ENCODE measurements around the gene MBD5.
"Not testable (repeated sequence)": the region's sequence is repeated elsewhere in the genome, so short reads cannot be mapped to it uniquely, and the experiment has no call there.

The MBD5 gene

DNA sequence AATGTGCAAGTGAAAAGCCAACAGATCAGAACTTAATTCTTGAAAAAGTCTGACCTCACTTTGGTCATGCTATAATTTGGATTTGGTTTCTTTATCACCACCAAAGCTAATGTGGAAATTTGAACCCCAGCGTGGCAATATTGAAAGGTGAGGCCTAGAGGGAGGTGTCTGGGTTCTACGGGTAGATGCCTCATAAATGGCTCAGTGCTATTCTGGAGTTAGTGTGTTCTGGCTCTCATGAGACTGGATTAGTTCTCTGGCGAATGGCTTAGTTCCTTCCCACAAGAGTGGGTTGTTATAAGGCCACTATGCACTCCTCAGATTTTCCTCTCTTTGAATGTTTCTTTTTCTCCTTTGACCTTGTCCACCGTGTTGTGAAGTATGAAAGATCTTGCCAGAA lies 22.7 kb upstream of the MBD5 start:
- Histone ChIP-seq H3K4me2 (ENCODE audit: low read length) (no peak overlapping the region), H3K4me3 (ENCODE audit: low read depth, low read length) (no peak overlapping the region), H3K18ac (ENCODE audit: low read length) (no peak overlapping the region), H3K4ac (ENCODE audit: low read depth, low read length) (no peak overlapping the region), H2AFZ (ENCODE audit: insufficient read depth, low read length, poor library complexity) (no peak overlapping the region), H3K36me3 (ENCODE audit: control insufficient read depth in 1 of 2, insufficient read depth in 2 of 2, low read length in 2 of 2) (peaks cover 3% of the 10 kb centered on the region in 2 experiments), H4K8ac (ENCODE audit: low read depth, low read length) (no peak overlapping the region), H4K91ac (ENCODE audit: low read depth, low read length) (no peak overlapping the region), H2BK12ac (ENCODE audit: low read length) (no peak overlapping the region), H3K9ac (ENCODE audit: low read length) (no peak overlapping the region), H2BK120ac (ENCODE audit: insufficient read depth, low read length, poor library complexity) (no peak overlapping the region), H3K4me1 (ENCODE audit: control insufficient read depth in 1 of 2, insufficient read depth in 2 of 2, low read length in 2 of 2) (no peaks in the 10 kb centered on the region), H3K14ac (ENCODE audit: low read length) (no peak overlapping the region), H3K23ac (ENCODE audit: low read length) (no peak overlapping the region), H4K12ac (ENCODE audit: low read depth, low read length) (no peak overlapping the region), H2AK5ac (ENCODE audit: low read length) (no peak overlapping the region), H3K27ac (ENCODE audit: low read depth, low read length) (no peak overlapping the region), H2BK5ac (ENCODE audit: low read depth, low read length, poor library complexity) (no peak overlapping the region), H3K27me3 (ENCODE audit: insufficient read depth, low read length) (no peaks in the 10 kb centered on the region), H3K9me3 (ENCODE audit: insufficient read depth, low read depth, low read length) (peaks cover 2% of the 10 kb centered on the region), H3K79me2 (ENCODE audit: control insufficient read depth, insufficient read depth, low read length, poor library complexity) (no peaks in the 10 kb centered on the region), H3K79me1 (ENCODE audit: low read length) (no peaks in the 10 kb centered on the region)
- WGBS (ENCODE audit: extremely low coverage, insufficient coverage, insufficient read length) = no CpG with 5 or more reads among the region's 4 CpGs
- DNase-seq = no peak

DNA sequence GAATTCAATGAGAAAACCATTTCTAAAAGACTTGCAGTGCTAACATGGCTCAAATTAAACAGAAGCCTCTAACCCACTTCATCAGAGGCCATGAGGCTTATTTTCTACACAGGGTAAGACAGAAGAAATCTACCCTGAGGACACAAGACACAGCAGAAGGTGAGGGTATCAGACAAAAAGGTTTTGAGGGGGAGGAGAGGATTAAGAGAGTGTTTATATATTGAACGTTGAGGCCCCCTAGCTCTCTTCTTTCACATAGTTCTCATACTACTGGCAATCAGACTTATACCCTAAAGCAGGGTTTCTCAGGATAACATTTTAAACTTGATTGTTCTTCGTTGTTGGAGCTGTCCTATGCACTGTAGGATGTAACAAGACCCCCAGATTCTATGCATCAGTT lies 21.8 kb upstream of the MBD5 start:
- no peak overlapping the region for H3K23ac ChIP-seq (ENCODE audit: low read length)
- WGBS (ENCODE audit: extremely low coverage, insufficient coverage, insufficient read length) = no CpG with 5 or more reads among the region's 2 CpGs

DNA sequence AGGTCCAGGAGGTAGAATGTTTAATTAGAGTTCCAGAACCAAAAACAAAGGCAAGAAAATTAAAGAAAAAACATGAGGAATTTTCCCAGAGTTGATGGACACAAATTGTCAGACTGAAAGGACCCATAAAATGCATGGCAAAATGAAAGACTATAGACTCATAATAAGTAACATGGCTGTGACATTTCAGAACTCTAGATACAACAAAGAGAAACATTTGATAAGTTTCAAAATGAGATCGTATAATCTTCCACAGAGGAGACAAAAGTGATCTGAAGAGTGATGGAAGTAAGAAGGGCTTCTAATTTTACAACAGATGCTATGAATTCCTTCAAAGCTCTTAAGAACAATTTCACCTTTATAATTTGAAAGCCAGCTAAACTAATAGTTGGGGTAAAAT lies 20.8 kb upstream of the MBD5 start:
- no peak overlapping the region for H2AK5ac ChIP-seq (ENCODE audit: low read length)
- no peak overlapping the region for H3K23ac ChIP-seq (ENCODE audit: low read length)
- no peak overlapping the region for H2AFZ ChIP-seq (ENCODE audit: insufficient read depth, low read length, poor library complexity)
- no peaks in the 10 kb centered on the region for H3K27me3 ChIP-seq (ENCODE audit: insufficient read depth, low read length)
- H3K14ac ChIP-seq (ENCODE audit: low read length) = no peak overlapping the region
- no peaks in the 10 kb centered on the region for H3K79me2 ChIP-seq (ENCODE audit: control insufficient read depth, insufficient read depth, low read length, poor library complexity)
- peaks cover 2% of the 10 kb centered on the region for H3K9me3 ChIP-seq (ENCODE audit: insufficient read depth, low read depth, low read length)
- no CpG with 5 or more reads among the region's 1 CpG for WGBS (ENCODE audit: extremely low coverage, insufficient coverage, insufficient read length)
- H3K36me3 ChIP-seq (ENCODE audit: control insufficient read depth in 1 of 2, insufficient read depth in 2 of 2, low read length in 2 of 2) = peaks cover 3% of the 10 kb centered on the region in 2 experiments
- H3K4me3 ChIP-seq (ENCODE audit: low read depth, low read length) = no peak overlapping the region
- no peak overlapping the region for H3K18ac ChIP-seq (ENCODE audit: low read length)
- H4K91ac ChIP-seq (ENCODE audit: low read depth, low read length) = no peak overlapping the region
- no peak overlapping the region for H2BK12ac ChIP-seq (ENCODE audit: low read length)
- H3K79me1 ChIP-seq (ENCODE audit: low read length) = no peaks in the 10 kb centered on the region
- H3K9ac ChIP-seq (ENCODE audit: low read length) = no peak overlapping the region
- no peak overlapping the region for H4K8ac ChIP-seq (ENCODE audit: low read depth, low read length)
- no peak overlapping the region for H3K4me2 ChIP-seq (ENCODE audit: low read length)
- no peak overlapping the region for H4K12ac ChIP-seq (ENCODE audit: low read depth, low read length)
- no peak overlapping the region for H3K4ac ChIP-seq (ENCODE audit: low read depth, low read length)
- DNase-seq = no peak
- no peak overlapping the region for H2BK5ac ChIP-seq (ENCODE audit: low read depth, low read length, poor library complexity)
- no peaks in the 10 kb centered on the region for H3K4me1 ChIP-seq (ENCODE audit: control insufficient read depth in 1 of 2, insufficient read depth in 2 of 2, low read length in 2 of 2)
- H2BK120ac ChIP-seq (ENCODE audit: insufficient read depth, low read length, poor library complexity) = no peak overlapping the region
- H3K27ac ChIP-seq (ENCODE audit: low read depth, low read length) = no peak overlapping the region

More for the DNA sequence above, 21.8 kb upstream of the MBD5 start:
- H3K79me1 ChIP-seq (ENCODE audit: low read length) = no peaks in the 10 kb centered on the region
- H3K36me3 ChIP-seq (ENCODE audit: control insufficient read depth in 1 of 2, insufficient read depth in 2 of 2, low read length in 2 of 2) = peaks cover 3% of the 10 kb centered on the region in 2 experiments
- no peak for DNase-seq
- H3K4me2 ChIP-seq (ENCODE audit: low read length) = no peak overlapping the region
- H2AFZ ChIP-seq (ENCODE audit: insufficient read depth, low read length, poor library complexity) = no peak overlapping the region
- H3K18ac ChIP-seq (ENCODE audit: low read length) = no peak overlapping the region
- no peak overlapping the region for H2AK5ac ChIP-seq (ENCODE audit: low read length)
- H3K4me1 ChIP-seq (ENCODE audit: control insufficient read depth in 1 of 2, insufficient read depth in 2 of 2, low read length in 2 of 2) = no peaks in the 10 kb centered on the region
- H3K14ac ChIP-seq (ENCODE audit: low read length) = no peak overlapping the region
- H2BK5ac ChIP-seq (ENCODE audit: low read depth, low read length, poor library complexity) = no peak overlapping the region
- H3K4me3 ChIP-seq (ENCODE audit: low read depth, low read length) = no peak overlapping the region
- peaks cover 2% of the 10 kb centered on the region for H3K9me3 ChIP-seq (ENCODE audit: insufficient read depth, low read depth, low read length)
- H3K27me3 ChIP-seq (ENCODE audit: insufficient read depth, low read length) = no peaks in the 10 kb centered on the region
- no peaks in the 10 kb centered on the region for H3K79me2 ChIP-seq (ENCODE audit: control insufficient read depth, insufficient read depth, low read length, poor library complexity)
- H3K27ac ChIP-seq (ENCODE audit: low read depth, low read length) = no peak overlapping the region
- H3K4ac ChIP-seq (ENCODE audit: low read depth, low read length) = no peak overlapping the region
- no peak overlapping the region for H3K9ac ChIP-seq (ENCODE audit: low read length)
- H4K91ac ChIP-seq (ENCODE audit: low read depth, low read length) = no peak overlapping the region
- no peak overlapping the region for H4K8ac ChIP-seq (ENCODE audit: low read depth, low read length)
- H2BK120ac ChIP-seq (ENCODE audit: insufficient read depth, low read length, poor library complexity) = no peak overlapping the region
- no peak overlapping the region for H2BK12ac ChIP-seq (ENCODE audit: low read length)
- no peak overlapping the region for H4K12ac ChIP-seq (ENCODE audit: low read depth, low read length)

DNA sequence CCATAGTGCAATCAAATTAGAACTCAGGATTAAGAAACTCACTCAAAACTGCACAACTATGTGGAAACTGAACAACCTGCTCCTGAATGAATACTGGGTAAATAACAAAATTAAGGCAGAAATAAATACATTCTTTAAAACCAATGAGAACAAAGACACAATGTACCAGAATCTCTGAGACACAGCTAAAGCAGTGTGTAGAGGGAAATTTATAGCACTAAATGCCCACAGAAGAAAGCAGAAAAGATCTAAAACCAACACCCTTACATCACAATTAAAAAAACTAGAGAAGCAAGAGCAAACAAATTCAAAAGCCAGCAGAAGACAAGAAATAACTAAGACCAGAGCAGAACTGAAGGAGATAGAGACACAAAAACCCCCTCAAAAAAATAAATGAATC lies 18.5 kb upstream of the MBD5 start:
- not testable (repeated sequence) for H3K36me3 ChIP-seq (ENCODE audit: control insufficient read depth in 1 of 2, insufficient read depth in 2 of 2, low read length in 2 of 2); H2BK120ac ChIP-seq (ENCODE audit: insufficient read depth, low read length, poor library complexity); H3K23ac ChIP-seq (ENCODE audit: low read length); H3K4me1 ChIP-seq (ENCODE audit: control insufficient read depth in 1 of 2, insufficient read depth in 2 of 2, low read length in 2 of 2); H3K9ac ChIP-seq (ENCODE audit: low read length); H2AK5ac ChIP-seq (ENCODE audit: low read length); H3K14ac ChIP-seq (ENCODE audit: low read length); H4K12ac ChIP-seq (ENCODE audit: low read depth, low read length); H3K18ac ChIP-seq (ENCODE audit: low read length); H4K8ac ChIP-seq (ENCODE audit: low read depth, low read length); H3K27ac ChIP-seq (ENCODE audit: low read depth, low read length); H3K9me3 ChIP-seq (ENCODE audit: insufficient read depth, low read depth, low read length); H3K4ac ChIP-seq (ENCODE audit: low read depth, low read length); H3K79me1 ChIP-seq (ENCODE audit: low read length); H2BK12ac ChIP-seq (ENCODE audit: low read length); H3K4me2 ChIP-seq (ENCODE audit: low read length); H4K91ac ChIP-seq (ENCODE audit: low read depth, low read length); H2AFZ ChIP-seq (ENCODE audit: insufficient read depth, low read length, poor library complexity); H3K79me2 ChIP-seq (ENCODE audit: control insufficient read depth, insufficient read depth, low read length, poor library complexity); H3K4me3 ChIP-seq (ENCODE audit: low read depth, low read length); DNase-seq; H2BK5ac ChIP-seq (ENCODE audit: low read depth, low read length, poor library complexity); H3K27me3 ChIP-seq (ENCODE audit: insufficient read depth, low read length)
